ENCODE measurements around the gene BCAR1. TPM values are rescaled to one million over a fixed set of nuclear protein-coding genes. Genes with fewer than 3 reads are reported as not detected.

BCAR1 gene
- total and polyA plus RNA-seq, 2 of the 13 experiments (the other 11 are each of a cell fraction or from before 2014, with no cell fraction given), result 48.1 to 51.7 TPM

DNA sequence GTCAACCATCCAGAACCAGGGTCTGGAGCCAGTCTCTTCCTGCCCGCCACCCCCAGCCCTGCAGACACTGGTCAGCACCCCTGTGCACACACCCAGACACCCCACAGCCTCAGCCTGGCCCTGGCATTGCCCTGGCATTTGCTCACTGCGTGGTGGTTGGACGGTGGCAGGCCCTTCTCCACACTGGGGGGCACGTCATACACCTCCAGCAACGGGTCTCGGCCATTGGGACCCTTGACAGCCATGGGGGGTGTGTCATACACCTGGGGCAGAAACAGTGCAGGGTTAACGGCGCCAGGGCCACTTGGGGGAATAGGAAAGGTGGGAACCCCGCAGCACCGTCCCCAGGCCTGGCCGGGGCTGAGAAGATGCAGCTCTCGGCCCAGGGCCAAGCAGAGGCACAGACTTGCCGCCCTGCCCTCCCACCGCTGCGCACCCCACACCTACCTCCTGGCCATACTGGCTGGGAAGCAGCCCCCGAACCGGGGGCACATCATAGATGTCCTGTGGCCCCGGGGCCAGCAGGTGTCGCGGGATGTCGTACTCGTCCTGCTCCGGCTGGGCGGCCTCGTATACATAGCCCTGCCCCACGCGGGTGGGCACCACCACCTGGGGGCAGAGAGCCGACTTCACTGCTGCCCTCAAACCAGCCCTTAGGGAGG lies 14.6 kb downstream of the BCAR1 start (continued):
- TF ChIP-seq ZNF17 (CRISPR knock-in tag; IDR thresholded peaks at IDR 0.05) (no peak), ZNF790 (CRISPR knock-in tag; IDR thresholded peaks at IDR 0.05; ENCODE audit: borderline replicate concordance) (no peak), POLR2G (IDR thresholded peaks at IDR 0.05; ENCODE audit: low read depth, low read length) (peak; percentile 1; the same call in 1 of the 2 replicates), ZNF850 (CRISPR knock-in tag; conservative IDR thresholded peaks at IDR 0.05) (no peak), MEIS2 (CRISPR knock-in tag; IDR thresholded peaks at IDR 0.05) (no peak), ONECUT2 (CRISPR knock-in tag; IDR thresholded peaks at IDR 0.05) (no peak), ZSCAN20 (CRISPR knock-in tag; IDR thresholded peaks at IDR 0.05; ENCODE audit: borderline replicate concordance) (no peak), ZNF75D (CRISPR knock-in tag; IDR thresholded peaks at IDR 0.05; ENCODE audit: borderline replicate concordance) (no peak), SIX1 (CRISPR knock-in tag; IDR thresholded peaks at IDR 0.05; ENCODE audit: borderline replicate concordance) (no peak), ARNT2 (CRISPR knock-in tag; IDR thresholded peaks at IDR 0.05; ENCODE audit: low read depth) (no peak), AKAP8 (CRISPR knock-in tag; IDR thresholded peaks at IDR 0.05) (0 out of 2 replicates have a peak, but pooled peaks have one; percentile 40), ZFP62 (CRISPR knock-in tag; IDR thresholded peaks at IDR 0.05) (no peak), ZNF432 (CRISPR knock-in tag; IDR thresholded peaks at IDR 0.05; ENCODE audit: borderline replicate concordance) (no peak), NRL (CRISPR knock-in tag; IDR thresholded peaks at IDR 0.05; ENCODE audit: borderline replicate concordance) (0 out of 2 replicates have a peak, but pooled peaks have one; percentile 2), ZKSCAN5 (CRISPR knock-in tag; IDR thresholded peaks at IDR 0.05) (no peak), ISL2 (CRISPR knock-in tag; IDR thresholded peaks at IDR 0.05) (no peak)
- TF ChIP-seq, protein P1, sequence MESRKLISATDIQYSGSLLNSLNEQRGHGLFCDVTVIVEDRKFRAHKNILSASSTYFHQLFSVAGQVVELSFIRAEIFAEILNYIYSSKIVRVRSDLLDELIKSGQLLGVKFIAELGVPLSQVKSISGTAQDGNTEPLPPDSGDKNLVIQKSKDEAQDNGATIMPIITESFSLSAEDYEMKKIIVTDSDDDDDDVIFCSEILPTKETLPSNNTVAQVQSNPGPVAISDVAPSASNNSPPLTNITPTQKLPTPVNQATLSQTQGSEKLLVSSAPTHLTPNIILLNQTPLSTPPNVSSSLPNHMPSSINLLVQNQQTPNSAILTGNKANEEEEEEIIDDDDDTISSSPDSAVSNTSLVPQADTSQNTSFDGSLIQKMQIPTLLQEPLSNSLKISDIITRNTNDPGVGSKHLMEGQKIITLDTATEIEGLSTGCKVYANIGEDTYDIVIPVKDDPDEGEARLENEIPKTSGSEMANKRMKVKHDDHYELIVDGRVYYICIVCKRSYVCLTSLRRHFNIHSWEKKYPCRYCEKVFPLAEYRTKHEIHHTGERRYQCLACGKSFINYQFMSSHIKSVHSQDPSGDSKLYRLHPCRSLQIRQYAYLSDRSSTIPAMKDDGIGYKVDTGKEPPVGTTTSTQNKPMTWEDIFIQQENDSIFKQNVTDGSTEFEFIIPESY (CRISPR knock-in tag; IDR thresholded peaks at IDR 0.05), result no peak
- TF ChIP-seq, protein P2, sequence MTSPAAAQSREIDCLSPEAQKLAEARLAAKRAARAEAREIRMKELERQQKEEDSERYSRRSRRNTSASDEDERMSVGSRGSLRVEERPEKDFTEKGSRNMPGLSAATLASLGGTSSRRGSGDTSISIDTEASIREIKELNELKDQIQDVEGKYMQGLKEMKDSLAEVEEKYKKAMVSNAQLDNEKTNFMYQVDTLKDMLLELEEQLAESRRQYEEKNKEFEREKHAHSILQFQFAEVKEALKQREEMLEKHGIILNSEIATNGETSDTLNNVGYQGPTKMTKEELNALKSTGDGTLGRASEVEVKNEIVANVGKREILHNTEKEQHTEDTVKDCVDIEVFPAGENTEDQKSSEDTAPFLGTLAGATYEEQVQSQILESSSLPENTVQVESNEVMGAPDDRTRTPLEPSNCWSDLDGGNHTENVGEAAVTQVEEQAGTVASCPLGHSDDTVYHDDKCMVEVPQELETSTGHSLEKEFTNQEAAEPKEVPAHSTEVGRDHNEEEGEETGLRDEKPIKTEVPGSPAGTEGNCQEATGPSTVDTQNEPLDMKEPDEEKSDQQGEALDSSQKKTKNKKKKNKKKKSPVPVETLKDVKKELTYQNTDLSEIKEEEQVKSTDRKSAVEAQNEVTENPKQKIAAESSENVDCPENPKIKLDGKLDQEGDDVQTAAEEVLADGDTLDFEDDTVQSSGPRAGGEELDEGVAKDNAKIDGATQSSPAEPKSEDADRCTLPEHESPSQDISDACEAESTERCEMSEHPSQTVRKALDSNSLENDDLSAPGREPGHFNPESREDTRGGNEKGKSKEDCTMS (CRISPR knock-in tag; conservative IDR thresholded peaks at IDR 0.05), result no peak

Measured in HepG2 (cell line).